Activated naive CD8-positive, alpha-beta T cell treated with anti-CD3 and anti-CD28 coated beads, Interleukin-2, amount 10 ng/mL, durations not matched to agents 7 days and 5 days (primary cell): ENCODE measurements around the gene FERMT1. TPM values are rescaled to one million over a fixed set of nuclear protein-coding genes. Genes with fewer than 3 reads are reported as not detected.
"Not testable (repeated sequence)": the region's sequence is repeated elsewhere in the genome, so short reads cannot be mapped to it uniquely, and the experiment has no call there.

Experiments used
- ATAC-seq: fragments of 150-1000 bp; cut with Tn5 transposase; one replicate; pipeline ENCODE4 v1.10.0; 2021; ENCODE audit warnings: low read depth, moderate library complexity
- POLR2A ChIA-PET: fragments of 350-600 bp; sonication (Branson Sonifier 250); formaldehyde crosslinking; loops from one replicate; lab custom pipeline; 2021; ENCODE audit warnings: antibody characterized with exemption; lab: Charles Lee
- DNase-seq: peaks from one replicate; pipeline ENCODE4 v3.0.0; 2021
- H3K27ac Mint-ChIP-seq: one replicate; pipeline ENCODE4 v1.8.0; 2022; ENCODE audit warnings: mild to moderate bottlenecking, mixed read lengths
- H3K27me3 Mint-ChIP-seq: one replicate; pipeline ENCODE4 v1.8.0; 2022; ENCODE audit warnings: mild to moderate bottlenecking, moderate library complexity, mixed read lengths
- H3K36me3 Mint-ChIP-seq: one replicate; pipeline ENCODE4 v1.8.0; 2021; ENCODE audit warnings: mild to moderate bottlenecking, mixed read lengths
- H3K4me1 Mint-ChIP-seq: one replicate; pipeline ENCODE4 v1.8.0; 2021; ENCODE audit warnings: mixed read lengths
- H3K4me3 Mint-ChIP-seq: one replicate; pipeline ENCODE4 v1.8.0; 2022; ENCODE audit warnings: mild to moderate bottlenecking, moderate library complexity, mixed read lengths
- H3K9me3 Mint-ChIP-seq: one replicate; pipeline ENCODE4 v1.8.0; 2021; ENCODE audit warnings: mixed read lengths
- total RNA-seq, 2 experiments: library from RNA; stranded (reverse); gene quantifications; one replicate each; pipeline ENCODE4 v1.2.3, GENCODE V29; 2021

Gene FERMT1
- total RNA-seq, 2 experiments from 2014 or later: not detected

GRCh38 chr20:6054689-6055051 is 68.2 kb downstream of the FERMT1 start:
- H3K4me3 Mint-ChIP-seq, POLR2A ChIA-PET, H3K36me3 Mint-ChIP-seq, DNase-seq, H3K9me3 Mint-ChIP-seq, ATAC-seq, H3K4me1 Mint-ChIP-seq, H3K27ac Mint-ChIP-seq: not testable (repeated sequence)
- H3K27me3 Mint-ChIP-seq: peaks cover 42% of the 10 kb centered on the region

GRCh38 chr20:6053776-6054688 is 68.8 kb downstream of the FERMT1 start, which contains the start of gene LRRN4:
Gene LRRN4, minus strand, starts transcription at chr20:6054060. Its CDS starts 1,261 bp downstream, at chr20:6052799.
- Mint-ChIP-seq H3K9me3 (no peaks in the 10 kb centered on the region), H3K4me1 (peaks cover 4% of the 10 kb centered on the region), H3K27me3 (peaks cover 37% of the 10 kb centered on the region), H3K27ac (no peak within 1 kb of the TSS), H3K36me3 (no peaks in the 10 kb centered on the region), H3K4me3 (peak within 1 kb of the TSS; percentile 41)
- POLR2A ChIA-PET: no interaction called here
- ATAC-seq: no peak
- DNase-seq: no peak

GRCh38 chr20:6053064-6053775 is 69.6 kb downstream of the FERMT1 start:
- Mint-ChIP-seq H3K27me3 (peaks cover 33% of the 10 kb centered on the region), H3K36me3 (no peaks in the 10 kb centered on the region), H3K4me1 (peaks cover 4% of the 10 kb centered on the region), H3K4me3 (peak overlapping the region; percentile 41), H3K27ac (no peak overlapping the region), H3K9me3 (no peaks in the 10 kb centered on the region)
- DNase-seq: no peak
- POLR2A ChIA-PET: no interaction called here
- ATAC-seq: no peak

- peaks cover 31% of the 10 kb centered on the region for H3K27me3 Mint-ChIP-seq
- no peak for DNase-seq
- no peaks in the 10 kb centered on the region for H3K9me3 Mint-ChIP-seq
- no peak overlapping the region for H3K4me3 Mint-ChIP-seq
- no peaks in the 10 kb centered on the region for H3K36me3 Mint-ChIP-seq
- POLR2A ChIA-PET: no interaction called here
- H3K4me1 Mint-ChIP-seq: peaks cover 3% of the 10 kb centered on the region
- ATAC-seq: no peak
- no peak overlapping the region for H3K27ac Mint-ChIP-seq
These were observed 71.3 kb downstream of the FERMT1 start for GRCh38 chr20:6051505-6051904.

- POLR2A ChIA-PET: no interaction called here
- peaks cover 2% of the 10 kb centered on the region for H3K36me3 Mint-ChIP-seq
- peaks cover 28% of the 10 kb centered on the region for H3K27me3 Mint-ChIP-seq
- no peak overlapping the region for H3K4me3 Mint-ChIP-seq
- ATAC-seq: no peak
- H3K4me1 Mint-ChIP-seq: peaks cover 5% of the 10 kb centered on the region
- no peak for DNase-seq
- no peak overlapping the region for H3K27ac Mint-ChIP-seq
- no peaks in the 10 kb centered on the region for H3K9me3 Mint-ChIP-seq
These were observed 74.4 kb downstream of the FERMT1 start for GRCh38 chr20:6048391-6048790.

- DNase-seq (no peak), ATAC-seq (no peak)
- POLR2A ChIA-PET: no interaction called here
- Mint-ChIP-seq H3K36me3 (peaks cover 5% of the 10 kb centered on the region), H3K9me3 (no peaks in the 10 kb centered on the region), H3K4me3 (no peak overlapping the region), H3K27me3 (peaks cover 13% of the 10 kb centered on the region), H3K4me1 (peaks cover 3% of the 10 kb centered on the region), H3K27ac (no peak overlapping the region)
These were observed 76.4 kb downstream of the FERMT1 start for GRCh38 chr20:6046432-6046831.

- Mint-ChIP-seq H3K9me3 (no peaks in the 10 kb centered on the region), H3K27ac (no peak overlapping the region), H3K4me1 (peaks cover 3% of the 10 kb centered on the region), H3K4me3 (no peak overlapping the region), H3K27me3 (peaks cover 4% of the 10 kb centered on the region), H3K36me3 (peaks cover 6% of the 10 kb centered on the region)
- POLR2A ChIA-PET: no interaction called here
- ATAC-seq (no peak), DNase-seq (no peak)
These were observed 77.3 kb downstream of the FERMT1 start for GRCh38 chr20:6045566-6045965.

- POLR2A ChIA-PET: no interaction called here
- no peak for DNase-seq
- no peaks in the 10 kb centered on the region for H3K9me3 Mint-ChIP-seq
- no peak overlapping the region for H3K4me3 Mint-ChIP-seq
- ATAC-seq: no peak
- peaks cover 3% of the 10 kb centered on the region for H3K4me1 Mint-ChIP-seq
- H3K27me3 Mint-ChIP-seq: no peaks in the 10 kb centered on the region
- H3K36me3 Mint-ChIP-seq: peaks cover 11% of the 10 kb centered on the region
- no peak overlapping the region for H3K27ac Mint-ChIP-seq
These were observed 78.7 kb downstream of the FERMT1 start for GRCh38 chr20:6044115-6044514.

GRCh38 chr20:6041808-6042265 is 81.0 kb downstream of the FERMT1 start:
- no peak for ATAC-seq
- Mint-ChIP-seq H3K4me1 (peaks cover 3% of the 10 kb centered on the region), H3K36me3 (peaks cover 15% of the 10 kb centered on the region), H3K9me3 (no peaks in the 10 kb centered on the region), H3K27ac (no peak overlapping the region), H3K4me3 (no peak overlapping the region), H3K27me3 (no peaks in the 10 kb centered on the region)
- POLR2A ChIA-PET: no interaction called here
- DNase-seq: no peak

GRCh38 chr20:6040958-6041807 is 81.6 kb downstream of the FERMT1 start:
- POLR2A ChIA-PET: no interaction called here
- no peaks in the 10 kb centered on the region for H3K9me3 Mint-ChIP-seq
- no peaks in the 10 kb centered on the region for H3K27me3 Mint-ChIP-seq
- H3K27ac Mint-ChIP-seq: no peak overlapping the region
- H3K4me1 Mint-ChIP-seq: peaks cover 3% of the 10 kb centered on the region
- H3K36me3 Mint-ChIP-seq: peaks cover 15% of the 10 kb centered on the region
- DNase-seq (no peak), ATAC-seq (no peak)
- no peak overlapping the region for H3K4me3 Mint-ChIP-seq

- Mint-ChIP-seq H3K4me1 (peaks cover 3% of the 10 kb centered on the region), H3K9me3 (no peaks in the 10 kb centered on the region), H3K4me3 (no peak overlapping the region), H3K27ac (no peak overlapping the region), H3K36me3 (peaks cover 15% of the 10 kb centered on the region), H3K27me3 (no peaks in the 10 kb centered on the region)
- POLR2A ChIA-PET: no interaction called here
- no peak for DNase-seq
- no peak for ATAC-seq
These were observed 82.3 kb downstream of the FERMT1 start for GRCh38 chr20:6040540-6040939.

- DNase-seq: no peak
- no peak for ATAC-seq
- Mint-ChIP-seq H3K9me3 (no peaks in the 10 kb centered on the region), H3K27ac (no peak overlapping the region), H3K27me3 (no peaks in the 10 kb centered on the region), H3K36me3 (peaks cover 17% of the 10 kb centered on the region), H3K4me3 (no peak overlapping the region), H3K4me1 (peaks cover under 1% of the 10 kb centered on the region)
- POLR2A ChIA-PET: no interaction called here
These were observed 83.1 kb downstream of the FERMT1 start for GRCh38 chr20:6039766-6040165.

- peaks cover 19% of the 10 kb centered on the region for H3K36me3 Mint-ChIP-seq
- DNase-seq: no peak
- no peak overlapping the region for H3K4me3 Mint-ChIP-seq
- no peak for ATAC-seq
- peaks cover 5% of the 10 kb centered on the region for H3K4me1 Mint-ChIP-seq
- H3K9me3 Mint-ChIP-seq: no peaks in the 10 kb centered on the region
- no peaks in the 10 kb centered on the region for H3K27me3 Mint-ChIP-seq
- H3K27ac Mint-ChIP-seq: no peak overlapping the region
- POLR2A ChIA-PET: no interaction called here
These were observed 84.6 kb downstream of the FERMT1 start for GRCh38 chr20:6038256-6038655.
